CD8-positive, alpha-beta memory T cell (primary cell): ENCODE results near the gene RNF34. TPM values are rescaled to one million over a fixed set of nuclear protein-coding genes. Genes with fewer than 3 reads are reported as not detected.
"Not testable (repeated sequence)": the region's sequence is repeated elsewhere in the genome, so short reads cannot be mapped to it uniquely, and the experiment has no call there.

ENCODE experiments used
- CTCF ChIA-PET: fragments of 350-600 bp; sonication (Branson Sonifier 250); formaldehyde crosslinking; loops from one replicate; lab custom pipeline; 2021; ENCODE audit warnings: antibody characterized with exemption; lab: Charles Lee
- POLR2A ChIA-PET: fragments of 350-600 bp; sonication (Branson Sonifier 250); formaldehyde crosslinking; loops from one replicate; lab custom pipeline; 2021; ENCODE audit warnings: antibody characterized with exemption; lab: Charles Lee
- DNase-seq, 5 donors: peaks; one replicate each; pipeline versions ENCODE4 v3.0.0 to v3.0.0-alpha.2; 2020 to 2022; ENCODE audit warnings: mixed read lengths in 1 of 5
- H3K27ac ChIP-seq: one replicate; pipeline ENCODE4 v1.7.0; 2013; ENCODE audit warnings: low read depth, mild to moderate bottlenecking, low read length, moderate library complexity
- H3K27me3 ChIP-seq: 2 replicates; pipeline ENCODE4 v1.7.0; 2013; ENCODE audit warnings: low read length, mild to moderate bottlenecking; ENCODE audit not compliant: insufficient read depth, poor library complexity, severe bottlenecking
- H3K36me3 ChIP-seq: 2 replicates; pipeline ENCODE4 v1.7.0; 2013; ENCODE audit warnings: mild to moderate bottlenecking, low read length, moderate library complexity; ENCODE audit not compliant: insufficient read depth
- H3K4me1 ChIP-seq: 2 replicates; pipeline ENCODE4 v1.7.0; 2013; ENCODE audit warnings: mild to moderate bottlenecking, low read length, moderate library complexity; ENCODE audit not compliant: insufficient read depth
- H3K4me3 ChIP-seq: 2 replicates; pipeline ENCODE4 v1.7.0; 2013; ENCODE audit warnings: mild to moderate bottlenecking, low read length
- H3K9me3 ChIP-seq: 2 replicates; pipeline ENCODE4 v1.7.0; 2013; ENCODE audit warnings: mild to moderate bottlenecking, low read length
- H3K27ac Mint-ChIP-seq, 8 donors: one replicate each; pipeline ENCODE4 v1.8.0; 2020 to 2021; ENCODE audit warnings: mixed read lengths in 8 of 8, mild to moderate bottlenecking in 6 of 8, inconsistent platforms in 3 of 8, moderate library complexity in 3 of 8
- H3K27me3 Mint-ChIP-seq, 2 donors: one replicate each; pipeline ENCODE4 v1.8.0; 2020 to 2021; ENCODE audit warnings: mixed read lengths in 2 of 2, mild to moderate bottlenecking in 1 of 2, moderate library complexity in 1 of 2
- H3K36me3 Mint-ChIP-seq, 3 donors: one replicate each; pipeline ENCODE4 v1.8.0; 2020 to 2021; ENCODE audit warnings: mixed read lengths in 3 of 3, inconsistent platforms in 1 of 3, mild to moderate bottlenecking in 1 of 3
- H3K4me1 Mint-ChIP-seq, 3 donors: one replicate each; pipeline ENCODE4 v1.8.0; 2020 to 2021; ENCODE audit warnings: mixed read lengths in 3 of 3, inconsistent platforms in 1 of 3, mild to moderate bottlenecking in 1 of 3
- H3K4me3 Mint-ChIP-seq, 7 donors: one replicate each; pipeline ENCODE4 v1.8.0; 2020 to 2021; ENCODE audit warnings: mixed read lengths in 7 of 7, mild to moderate bottlenecking in 6 of 7, moderate library complexity in 4 of 7, inconsistent platforms in 2 of 7
- H3K9me3 Mint-ChIP-seq, 5 donors: one replicate each; pipeline ENCODE4 v1.8.0; 2020 to 2022; ENCODE audit warnings: mixed read lengths in 5 of 5, mild to moderate bottlenecking in 3 of 5, moderate library complexity in 2 of 5, inconsistent platforms in 1 of 5
- polyA plus RNA-seq: library from polyadenylated mRNA; unstranded; fragments of 300-500 nt; fragmentation: Illumina TruSeq; gene quantifications from one replicate; pipeline ENCODE4 v1.2.3, GENCODE V29; 2021
- total RNA-seq, 2 experiments: library from RNA; stranded (reverse); gene quantifications; one replicate each; pipeline ENCODE4 v1.2.3, GENCODE V29; 2021

Gene RNF34
- total and polyA plus RNA-seq, 3 experiments from 2014 or later: 72.1 to 90.8 (median 85.5) TPM

DNA sequence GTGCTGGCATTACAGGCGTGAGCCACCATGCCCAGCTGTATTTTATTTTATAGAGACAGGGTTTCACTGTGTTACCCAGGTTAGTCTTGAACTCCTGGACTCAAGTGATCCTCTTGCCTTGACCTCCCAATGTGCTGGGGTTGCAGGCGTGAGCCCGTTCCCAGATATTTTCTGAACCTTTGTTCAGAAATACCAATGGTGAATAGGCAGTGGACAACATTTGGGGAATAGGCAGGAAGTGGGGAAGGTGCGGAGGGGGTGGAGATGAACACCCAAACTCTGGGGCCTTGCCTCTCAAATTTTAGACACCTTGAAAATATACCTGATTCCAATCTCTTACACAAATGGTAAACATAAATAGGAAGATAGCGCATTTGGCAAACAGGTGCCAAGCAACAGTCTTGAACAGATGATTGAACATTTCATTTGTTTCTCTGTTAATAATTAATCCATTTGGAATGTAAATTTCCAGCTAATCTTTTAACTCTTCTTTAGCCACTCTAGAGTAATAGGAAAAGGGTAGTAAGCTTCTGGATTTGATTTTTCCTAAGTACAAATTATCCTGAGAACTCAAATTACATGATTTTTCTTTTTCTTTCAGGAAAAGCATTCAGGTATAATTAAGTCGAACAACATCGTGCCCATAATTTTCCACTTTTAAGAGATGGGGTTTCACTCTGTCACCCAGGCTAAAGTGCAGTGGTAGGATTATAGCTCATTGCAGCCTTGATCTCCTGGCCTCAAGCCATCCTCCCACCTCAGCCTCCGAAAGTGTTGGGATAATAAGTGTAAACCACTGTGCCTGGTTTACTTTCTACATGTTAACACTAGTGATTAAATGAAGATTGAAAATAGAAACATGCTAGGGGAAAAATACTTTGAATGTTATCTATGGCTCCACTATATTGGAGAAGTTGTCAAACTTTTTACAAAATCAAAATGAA, 22.9 kb upstream of the RNF34 start:
- Mint-ChIP-seq H3K4me1 (no peaks in the 10 kb centered on the region), H3K36me3 (peaks cover 0 to 4% (median 0%) of the 10 kb centered on the region in 3 donors), H3K9me3 (no peaks in the 10 kb centered on the region), H3K27me3 (peaks cover 0 to 17% of the 10 kb centered on the region in 2 donors), H3K27ac (no peak overlapping the region), H3K4me3 (no peak overlapping the region)
- Histone ChIP-seq H3K36me3 (no peaks in the 10 kb centered on the region), H3K27me3 (no peaks in the 10 kb centered on the region), H3K4me3 (no peak overlapping the region), H3K9me3 (no peaks in the 10 kb centered on the region), H3K27ac (no peak overlapping the region), H3K4me1 (no peaks in the 10 kb centered on the region)
- ChIA-PET CTCF (no interaction called here), POLR2A (no interaction called here)
- DNase-seq: no peak

GRCh38 chr12:121378736-121379135, 21.2 kb upstream of the RNF34 start:
- Histone ChIP-seq H3K27me3 (no peaks in the 10 kb centered on the region), H3K27ac (no peak overlapping the region), H3K4me3 (no peak overlapping the region), H3K9me3 (no peaks in the 10 kb centered on the region), H3K4me1 (no peaks in the 10 kb centered on the region), H3K36me3 (no peaks in the 10 kb centered on the region)
- Mint-ChIP-seq H3K4me1 (no peaks in the 10 kb centered on the region), H3K27me3 (peaks cover 0 to 21% of the 10 kb centered on the region in 2 donors), H3K4me3 (peak overlapping the region in 1 of 7 donors; percentile 55), H3K36me3 (peaks cover 0 to 4% (median 0%) of the 10 kb centered on the region in 3 donors), H3K27ac (no peak overlapping the region), H3K9me3 (no peaks in the 10 kb centered on the region)
- DNase-seq: no peak
- CTCF ChIA-PET: no interaction called here
- POLR2A ChIA-PET: no interaction called here

GRCh38 chr12:121379945-121380344, 20.0 kb upstream of the RNF34 start:
- Histone ChIP-seq H3K9me3 (no peaks in the 10 kb centered on the region), H3K4me3 (no peak overlapping the region), H3K4me1 (no peaks in the 10 kb centered on the region), H3K36me3 (no peaks in the 10 kb centered on the region), H3K27me3 (no peaks in the 10 kb centered on the region), H3K27ac (no peak overlapping the region)
- POLR2A ChIA-PET: no interaction called here
- Mint-ChIP-seq H3K36me3 (peaks cover 0 to 3% (median 0%) of the 10 kb centered on the region in 3 donors), H3K4me1 (no peaks in the 10 kb centered on the region), H3K4me3 (no peak overlapping the region), H3K27ac (no peak overlapping the region), H3K9me3 (no peaks in the 10 kb centered on the region), H3K27me3 (peaks cover 3 to 19% of the 10 kb centered on the region in 2 donors)
- DNase-seq: no peak
- CTCF ChIA-PET: no interaction called here

GRCh38 chr12:121383601-121384021, 16.3 kb upstream of the RNF34 start:
- Mint-ChIP-seq H3K27me3 (peaks cover 5 to 13% of the 10 kb centered on the region in 2 donors), H3K9me3 (no peaks in the 10 kb centered on the region), H3K36me3 (no peaks in the 10 kb centered on the region), H3K4me1 (no peaks in the 10 kb centered on the region), H3K27ac (no peak overlapping the region), H3K4me3 (no peak overlapping the region)
- Histone ChIP-seq H3K4me1 (no peaks in the 10 kb centered on the region), H3K27ac (no peak overlapping the region), H3K27me3 (no peaks in the 10 kb centered on the region), H3K9me3 (no peaks in the 10 kb centered on the region), H3K36me3 (no peaks in the 10 kb centered on the region), H3K4me3 (no peak overlapping the region)
- ChIA-PET CTCF (interaction anchor here (0.5 to 1.2 kb wide), 2 partner anchors 13 to 71 kb away, joined by 3 read pairs; no protein-coding TSS in a partner anchor), POLR2A (no interaction called here)
- DNase-seq: no peak

GRCh38 chr12:121384891-121385290, 15.0 kb upstream of the RNF34 start:
- H3K36me3 ChIP-seq, DNase-seq, H3K36me3 Mint-ChIP-seq, H3K27ac ChIP-seq, H3K27ac Mint-ChIP-seq, H3K9me3 ChIP-seq, H3K4me3 Mint-ChIP-seq, H3K9me3 Mint-ChIP-seq, H3K27me3 ChIP-seq, H3K4me1 ChIP-seq, H3K27me3 Mint-ChIP-seq, H3K4me1 Mint-ChIP-seq, H3K4me3 ChIP-seq, CTCF ChIA-PET: not testable (repeated sequence)
- POLR2A ChIA-PET: interaction anchor here (0.6 kb wide), 1 partner anchor 1796 kb away, joined by 5 read pairs; no protein-coding TSS in a partner anchor

DNA sequence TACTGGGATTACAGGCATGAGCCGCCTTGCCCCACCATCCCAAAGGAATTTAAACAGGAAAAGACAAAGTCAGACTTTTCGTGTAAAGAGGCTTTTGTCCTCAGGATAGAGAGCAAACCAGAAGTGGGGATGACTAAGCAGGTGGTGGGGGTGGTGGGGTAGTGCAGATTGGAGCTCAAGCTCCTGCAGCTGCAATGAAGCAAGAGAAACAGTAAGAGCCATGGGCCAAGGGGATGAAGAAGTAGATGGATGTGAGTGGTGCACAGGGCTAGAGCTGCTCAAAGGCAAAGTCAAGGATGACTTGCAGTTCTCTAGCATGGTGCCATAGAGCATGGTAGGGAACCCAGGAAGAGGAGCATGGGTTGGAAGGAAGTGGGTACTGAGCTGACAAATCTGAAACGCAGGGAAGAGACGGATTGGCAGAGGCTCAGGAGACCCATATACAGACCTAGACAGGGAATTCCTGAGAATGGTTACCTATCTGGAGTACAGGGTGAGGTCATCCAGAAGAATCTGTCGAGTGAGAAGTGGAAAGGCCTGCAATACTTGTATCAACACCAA, 11.4 kb upstream of the RNF34 start:
- no peak overlapping the region for H3K4me3 Mint-ChIP-seq
- Histone ChIP-seq H3K4me1 (no peaks in the 10 kb centered on the region), H3K4me3 (no peak overlapping the region), H3K27me3 (no peaks in the 10 kb centered on the region), H3K27ac (no peak overlapping the region), H3K9me3 (no peaks in the 10 kb centered on the region), H3K36me3 (no peaks in the 10 kb centered on the region)
- H3K27me3 Mint-ChIP-seq: peaks cover 0 to 5% of the 10 kb centered on the region in 2 donors
- no peaks in the 10 kb centered on the region for H3K9me3 Mint-ChIP-seq
- H3K36me3 Mint-ChIP-seq: no peaks in the 10 kb centered on the region
- no peak overlapping the region for H3K27ac Mint-ChIP-seq
- ChIA-PET CTCF (no interaction called here), POLR2A (no interaction called here)
- H3K4me1 Mint-ChIP-seq: peaks cover 9 to 11% (median 11%) of the 10 kb centered on the region in 3 donors
- DNase-seq: no peak

DNA sequence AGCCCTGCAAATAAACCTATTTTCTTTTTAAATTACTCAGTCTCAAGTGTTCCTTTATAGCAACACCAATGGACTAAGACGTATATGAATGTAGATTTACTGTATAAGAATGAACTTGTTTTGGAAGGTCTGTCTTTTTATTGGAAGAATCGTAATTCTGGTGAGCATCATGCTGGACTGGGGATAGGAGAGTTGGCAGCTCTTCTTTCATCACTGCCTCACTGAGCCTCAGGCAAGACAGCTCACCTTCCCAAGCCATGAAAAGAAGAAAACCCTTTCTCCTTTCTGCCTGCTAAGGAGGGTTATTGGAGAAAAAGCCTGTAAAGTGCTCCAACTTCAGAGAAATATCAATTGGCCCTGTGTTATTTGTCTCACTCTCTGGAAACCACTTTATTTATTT, 9.1 kb upstream of the RNF34 start:
- peaks cover 0 to 2% of the 10 kb centered on the region in 2 donors for H3K27me3 Mint-ChIP-seq
- Histone ChIP-seq H3K4me3 (no peak overlapping the region), H3K36me3 (no peaks in the 10 kb centered on the region), H3K4me1 (no peaks in the 10 kb centered on the region), H3K27me3 (no peaks in the 10 kb centered on the region), H3K27ac (no peak overlapping the region), H3K9me3 (no peaks in the 10 kb centered on the region)
- no peak for DNase-seq
- H3K4me1 Mint-ChIP-seq: peaks cover 9 to 11% (median 11%) of the 10 kb centered on the region in 3 donors
- H3K4me3 Mint-ChIP-seq: no peak overlapping the region
- peak overlapping the region in 1 of 8 donors; percentile 65 for H3K27ac Mint-ChIP-seq
- H3K9me3 Mint-ChIP-seq: no peaks in the 10 kb centered on the region
- ChIA-PET CTCF (no interaction called here), POLR2A (no interaction called here)
- H3K36me3 Mint-ChIP-seq: no peaks in the 10 kb centered on the region
